CD14-positive monocyte (primary cell): ENCODE measurements around the gene TUBB4A. TPM values are rescaled to one million over a fixed set of nuclear protein-coding genes. Genes with fewer than 3 reads are reported as not detected.

Source experiments
- DNase-seq, 3 donors: peaks; one replicate each; pipeline ENCODE4 v3.0.0-alpha.2; 2011 to 2022
- H2AFZ ChIP-seq: 2 replicates; pipeline ENCODE4 v1.6.0; 2012; ENCODE audit warnings: mild to moderate bottlenecking, low read depth, low read length, inconsistent platforms; ENCODE audit not compliant: insufficient read depth, poor library complexity, severe bottlenecking
- H3K27ac ChIP-seq, 2 donors: 1 replicate in 1 of 2; 2 replicates in 1 of 2; pipeline ENCODE4 v1.5.1; 2012 to 2013; ENCODE audit warnings: low read length in 2 of 2, control low read depth in 1 of 2, inconsistent platforms in 1 of 2, low read depth in 1 of 2, mild to moderate bottlenecking in 1 of 2
- H3K27me3 ChIP-seq, 2 donors: one replicate each; pipeline versions ENCODE4 v1.6.0 to v1.6.1; 2011 to 2013; ENCODE audit warnings: low read length in 2 of 2; ENCODE audit not compliant: control insufficient read depth in 2 of 2, insufficient read depth in 2 of 2
- H3K36me3 ChIP-seq, 2 donors: replicated peaks in 1 of 2; 1 replicate in 1 of 2; 2 replicates in 1 of 2; pipeline versions ENCODE4 v1.5.1 to v1.6.1; 2012 to 2013; ENCODE audit warnings: low read length in 2 of 2, control low read depth in 1 of 2, inconsistent platforms in 1 of 2, mild to moderate bottlenecking in 1 of 2; ENCODE audit not compliant: insufficient read depth in 2 of 2, control insufficient read depth in 1 of 2
- H3K4me1 ChIP-seq, 2 donors: 1 replicate in 1 of 2; 2 replicates in 1 of 2; pipeline versions ENCODE4 v1.5.1 to v1.6.1; 2012 to 2013; ENCODE audit warnings: low read length in 2 of 2, control low read depth in 1 of 2, inconsistent platforms in 1 of 2, mild to moderate bottlenecking in 1 of 2, moderate library complexity in 1 of 2; ENCODE audit not compliant: insufficient read depth in 2 of 2, control insufficient read depth in 1 of 2
- H3K4me2 ChIP-seq: replicated peaks from 2 replicates; pipeline ENCODE3; 2012; ENCODE audit warnings: low read length, moderate library complexity, mild to moderate bottlenecking; ENCODE audit not compliant: poor library complexity, severe bottlenecking; ENCODE audit errors: extremely low read depth
- H3K4me3 ChIP-seq, 3 experiments: fragments of 200-600 bp in 1 of 3; sonication (generic) in 1 of 3; replicated peaks in 1 of 3; 1 replicate in 2 of 3; 2 replicates in 1 of 3; pipeline ENCODE4 v1.5.1; 2011 to 2013; ENCODE audit warnings: low read length in 3 of 3, mild to moderate bottlenecking in 3 of 3, control low read depth in 2 of 3, low read depth in 2 of 3, inconsistent platforms in 1 of 3, moderate library complexity in 1 of 3
- H3K79me2 ChIP-seq: 2 replicates; pipeline ENCODE4 v1.6.0; 2012; ENCODE audit warnings: mild to moderate bottlenecking, control low read depth, inconsistent platforms, low read length, moderate library complexity; ENCODE audit not compliant: insufficient read depth
- H3K9ac ChIP-seq: 2 replicates; pipeline ENCODE4 v1.6.0; 2017; ENCODE audit warnings: low read length, mild to moderate bottlenecking; ENCODE audit not compliant: insufficient read depth, poor library complexity, severe bottlenecking
- H3K9me3 ChIP-seq, 2 donors: replicated peaks in 1 of 2; 1 replicate in 1 of 2; 2 replicates in 1 of 2; pipeline versions ENCODE4 v1.5.1 to v1.6.1; 2012 to 2013; ENCODE audit warnings: low read length in 2 of 2, control low read depth in 1 of 2; ENCODE audit not compliant: control insufficient read depth in 1 of 2, insufficient read depth in 1 of 2
- H4K20me1 ChIP-seq: 2 replicates; pipeline ENCODE4 v1.6.0; 2012; ENCODE audit warnings: mild to moderate bottlenecking, low read length, control low read depth, moderate library complexity; ENCODE audit not compliant: insufficient read depth
- H3K27ac Mint-ChIP-seq, 7 donors: one replicate each; pipeline ENCODE4 v1.8.0; 2020; ENCODE audit warnings: mild to moderate bottlenecking in 7 of 7, mixed read lengths in 7 of 7, moderate library complexity in 6 of 7, inconsistent platforms in 2 of 7
- H3K27me3 Mint-ChIP-seq, 3 donors: one replicate each; pipeline ENCODE4 v1.8.0; 2021 to 2022; ENCODE audit warnings: low read depth in 3 of 3, mild to moderate bottlenecking in 3 of 3, mixed read lengths in 3 of 3, moderate library complexity in 3 of 3, inconsistent platforms in 1 of 3
- H3K36me3 Mint-ChIP-seq, 2 donors: one replicate each; pipeline ENCODE4 v1.8.0; 2020; ENCODE audit warnings: mixed read lengths in 2 of 2, inconsistent platforms in 1 of 2, mild to moderate bottlenecking in 1 of 2
- H3K4me1 Mint-ChIP-seq: one replicate; pipeline ENCODE4 v1.8.0; 2020; ENCODE audit warnings: mild to moderate bottlenecking, mixed read lengths
- H3K4me3 Mint-ChIP-seq, 2 donors: one replicate each; pipeline ENCODE4 v1.8.0; 2020; ENCODE audit warnings: mild to moderate bottlenecking in 2 of 2, mixed read lengths in 2 of 2, moderate library complexity in 1 of 2
- H3K9me3 Mint-ChIP-seq, 7 donors: one replicate each; pipeline ENCODE4 v1.8.0; 2020 to 2022; ENCODE audit warnings: mixed read lengths in 7 of 7, mild to moderate bottlenecking in 6 of 7, moderate library complexity in 6 of 7, inconsistent platforms in 2 of 7
- WGBS: methylation state at CpG from one replicate; pipeline ENCODE4 v1.1.5; 2013; ENCODE audit warnings: missing lambda C conversion rate; ENCODE audit not compliant: insufficient coverage; 5-methylcytosine and 5-hydroxymethylcytosine counted together
- intact Hi-C, 2 donors: fragments of 100-400 bp; cut with micrococcal nuclease; formaldehyde crosslinking; loops; one replicate each; pipeline versions ENCODE4 v1.15.0 to v1.15.1; 2023
- polyA plus RNA-seq, 3 donors: library from polyadenylated mRNA; depleted of rRNA in 1 of 3; unstranded in 2 of 3; stranded (reverse) in 1 of 3; fragments of 300-500 nt in 2 of 3; fragments of >200 nt in 1 of 3; fragmentation: Illumina TruSeq in 2 of 3; gene quantifications; 1 replicate in 2 of 3; 2 replicates in 1 of 3; pipeline ENCODE4 v1.2.3, GENCODE V29; 2012 to 2021
- TF ChIP-seq, protein P1 (sequence below): fragments of 200-600 bp; IDR thresholded peaks from one replicate; pipeline ENCODE4 v1.8.0; 2022; ENCODE audit warnings: antibody characterized with exemption, mild to moderate bottlenecking

TUBB4A gene
- polyA plus RNA-seq, 3 donors: 0.16 TPM; not detected in 2

GRCh38 chr19:6530386-6531162 is 28.5 kb upstream of the TUBB4A start, which contains the start of gene TNFSF9:
TNFSF9 (plus strand) TSS chr19:6531026; CDS start chr19:6531037, 11 bp downstream.
- Mint-ChIP-seq H3K27ac (peak within 1 kb of the TSS; percentile 46 to 91 (median 82)), H3K36me3 (peaks cover 0 to 4% of the 10 kb centered on the region in 2 donors), H3K27me3 (peaks cover 30 to 42% (median 36%) of the 10 kb centered on the region in 3 donors), H3K9me3 (peaks cover 0 to 5% (median 1%) of the 10 kb centered on the region in 7 donors), H3K4me3 (peak within 1 kb of the TSS; percentile 85 to 97), H3K4me1 (peaks cover 48% of the 10 kb centered on the region)
- Histone ChIP-seq H3K36me3 (no peaks in the 10 kb centered on the region), H3K4me1 (peaks cover 49 to 56% of the 10 kb centered on the region in 2 donors), H4K20me1 (no peaks in the 10 kb centered on the region), H3K4me3 (peak within 1 kb of the TSS; percentile 50 to 72 (median 52)), H3K9me3 (no peaks in the 10 kb centered on the region), H3K79me2 (no peaks in the 10 kb centered on the region), H3K27me3 (peaks cover 2 to 14% of the 10 kb centered on the region in 2 donors), H3K27ac (peak within 1 kb of the TSS; percentile 17 to 30), H2AFZ (peak within 1 kb of the TSS; percentile 85), H3K4me2 (peak within 1 kb of the TSS; percentile 85), H3K9ac (peak within 1 kb of the TSS; percentile 60)
- intact Hi-C loops: loop anchor here (5.0 kb wide), 1 partner anchor 47 kb away; no protein-coding TSS in a partner anchor
- WGBS: under 1% methylated on average over 41 of the region's 44 CpGs
- TF ChIP-seq, protein P1, sequence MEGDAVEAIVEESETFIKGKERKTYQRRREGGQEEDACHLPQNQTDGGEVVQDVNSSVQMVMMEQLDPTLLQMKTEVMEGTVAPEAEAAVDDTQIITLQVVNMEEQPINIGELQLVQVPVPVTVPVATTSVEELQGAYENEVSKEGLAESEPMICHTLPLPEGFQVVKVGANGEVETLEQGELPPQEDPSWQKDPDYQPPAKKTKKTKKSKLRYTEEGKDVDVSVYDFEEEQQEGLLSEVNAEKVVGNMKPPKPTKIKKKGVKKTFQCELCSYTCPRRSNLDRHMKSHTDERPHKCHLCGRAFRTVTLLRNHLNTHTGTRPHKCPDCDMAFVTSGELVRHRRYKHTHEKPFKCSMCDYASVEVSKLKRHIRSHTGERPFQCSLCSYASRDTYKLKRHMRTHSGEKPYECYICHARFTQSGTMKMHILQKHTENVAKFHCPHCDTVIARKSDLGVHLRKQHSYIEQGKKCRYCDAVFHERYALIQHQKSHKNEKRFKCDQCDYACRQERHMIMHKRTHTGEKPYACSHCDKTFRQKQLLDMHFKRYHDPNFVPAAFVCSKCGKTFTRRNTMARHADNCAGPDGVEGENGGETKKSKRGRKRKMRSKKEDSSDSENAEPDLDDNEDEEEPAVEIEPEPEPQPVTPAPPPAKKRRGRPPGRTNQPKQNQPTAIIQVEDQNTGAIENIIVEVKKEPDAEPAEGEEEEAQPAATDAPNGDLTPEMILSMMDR: no peak
- peak; percentile 64 to 77 (median 70) for DNase-seq

DNA sequence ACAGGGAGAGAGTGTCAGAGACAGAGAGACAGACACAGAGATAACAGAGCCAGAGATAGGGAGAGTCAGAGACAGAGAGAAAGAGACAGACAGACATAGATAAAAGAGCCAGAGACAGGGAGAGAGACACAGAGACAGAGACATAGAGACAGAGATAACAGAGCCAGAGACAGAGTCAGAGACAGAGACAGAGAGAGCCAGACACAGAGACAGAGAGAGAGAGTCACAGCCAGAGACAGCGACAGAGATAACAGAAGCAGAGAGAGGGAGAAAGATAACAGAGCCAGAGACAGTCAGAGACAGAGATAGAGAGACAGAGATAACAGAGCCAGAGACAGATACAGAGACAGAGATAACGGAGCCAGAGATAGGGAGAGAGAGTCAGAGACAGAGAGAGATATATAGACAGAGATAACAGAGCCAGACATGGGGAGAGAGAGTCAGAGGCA is 27.9 kb upstream of the TUBB4A start:
- no peak for DNase-seq
- intact Hi-C loops: loop anchor here (5.0 kb wide), 1 partner anchor 47 kb away; no protein-coding TSS in a partner anchor
- H3K36me3 ChIP-seq: no peaks in the 10 kb centered on the region

More for the DNA sequence above, 27.9 kb upstream of the TUBB4A start:
- Mint-ChIP-seq H3K36me3 (peaks cover 0 to 4% of the 10 kb centered on the region in 2 donors), H3K9me3 (peaks cover 0 to 5% (median 1%) of the 10 kb centered on the region in 7 donors), H3K4me1 (peaks cover 48% of the 10 kb centered on the region), H3K4me3 (peak overlapping the region; percentile 85 to 97), H3K27me3 (peaks cover 30 to 42% (median 36%) of the 10 kb centered on the region in 3 donors), H3K27ac (peak overlapping the region in 3 of 7 donors; percentile 68 to 91 (median 84))
- H3K9me3 ChIP-seq: no peaks in the 10 kb centered on the region
- no peak overlapping the region for H3K9ac ChIP-seq
- H3K4me2 ChIP-seq: peak overlapping the region; percentile 85
- no peak overlapping the region for H3K27ac ChIP-seq
- TF ChIP-seq, protein P1: no peak
- H3K4me3 ChIP-seq: peak overlapping the region in 1 of 3 experiments; percentile 72
- peaks cover 2 to 14% of the 10 kb centered on the region in 2 donors for H3K27me3 ChIP-seq
- 89% methylated on average over 1 of the region's 2 CpGs for WGBS
- no peaks in the 10 kb centered on the region for H3K79me2 ChIP-seq
- peak overlapping the region; percentile 85 for H2AFZ ChIP-seq
- H4K20me1 ChIP-seq: no peaks in the 10 kb centered on the region
- peaks cover 49 to 56% of the 10 kb centered on the region in 2 donors for H3K4me1 ChIP-seq
